HG03196 (cell line): Measurements from ENCODE around the gene PATJ.
"Not testable (repeated sequence)": the region's sequence is repeated elsewhere in the genome, so short reads cannot be mapped to it uniquely, and the experiment has no call there.

ENCODE experiments used
- ATAC-seq: cut with Tn5 transposase; IDR thresholded peaks from one replicate; pipeline ENCODE4 v1.9.1; 2021; ENCODE audit not compliant: unreplicated experiment

Gene PATJ

DNA sequence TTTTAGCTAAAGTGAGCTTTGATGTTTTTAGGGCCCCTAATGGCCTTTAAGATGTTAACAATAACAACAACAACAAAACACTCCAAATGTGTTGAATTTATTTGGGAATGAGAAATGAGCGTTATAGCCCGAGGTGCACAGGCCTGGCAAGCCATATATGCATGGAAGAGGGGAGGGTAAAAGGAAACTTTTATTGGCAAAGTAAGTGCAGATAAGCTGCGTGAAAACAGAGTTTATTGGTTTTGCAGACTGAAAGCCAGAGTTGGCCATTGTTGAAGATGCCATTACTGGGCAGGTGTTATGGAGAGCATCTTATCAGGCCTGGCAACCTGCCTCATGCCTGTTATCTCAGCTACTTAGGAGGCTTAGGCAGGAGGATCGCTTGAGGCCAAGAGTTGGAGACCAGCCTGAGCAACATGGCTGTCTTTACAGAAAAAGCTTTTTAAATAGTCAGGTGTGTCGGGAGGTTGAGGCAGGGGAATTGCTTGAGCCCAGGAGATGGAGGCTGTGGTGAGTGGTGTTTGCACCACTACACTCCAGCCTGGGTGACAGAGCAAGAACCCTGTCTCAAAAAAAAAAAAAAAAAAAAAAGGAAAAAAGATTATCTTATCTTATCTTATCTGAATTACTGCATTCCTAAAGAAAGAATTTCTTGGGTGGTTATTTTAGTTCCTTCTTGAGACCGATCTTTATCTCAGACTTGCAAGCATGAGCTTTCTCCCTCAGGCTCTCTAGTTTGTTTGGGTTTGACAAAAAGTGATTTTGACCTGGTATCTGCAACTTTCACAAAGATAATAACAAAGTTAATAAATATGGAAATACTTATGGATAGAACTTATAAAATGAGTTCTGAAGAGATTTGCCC lies 1.7 kb downstream of the PATJ start:
- ATAC-seq: no peak

DNA sequence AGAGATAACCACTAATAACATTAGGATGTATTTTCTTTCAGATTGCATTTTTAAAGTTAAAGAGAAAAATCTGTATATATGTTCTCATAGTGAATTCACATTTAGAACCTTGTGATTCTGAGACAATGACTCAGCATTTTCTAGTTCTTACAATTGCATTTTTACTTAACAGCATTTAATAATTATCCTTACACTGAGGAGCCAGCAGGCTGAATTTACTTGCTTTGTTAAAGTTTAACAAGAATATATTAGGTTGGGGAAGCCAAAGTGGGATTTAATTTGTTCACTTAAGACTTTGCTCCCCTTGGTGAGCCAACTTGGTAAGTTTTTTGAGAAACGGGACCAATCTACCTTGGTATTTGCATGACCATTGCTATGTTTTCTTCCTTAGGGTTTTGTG lies 4.5 kb downstream of the PATJ start:
- ATAC-seq: no peak

DNA sequence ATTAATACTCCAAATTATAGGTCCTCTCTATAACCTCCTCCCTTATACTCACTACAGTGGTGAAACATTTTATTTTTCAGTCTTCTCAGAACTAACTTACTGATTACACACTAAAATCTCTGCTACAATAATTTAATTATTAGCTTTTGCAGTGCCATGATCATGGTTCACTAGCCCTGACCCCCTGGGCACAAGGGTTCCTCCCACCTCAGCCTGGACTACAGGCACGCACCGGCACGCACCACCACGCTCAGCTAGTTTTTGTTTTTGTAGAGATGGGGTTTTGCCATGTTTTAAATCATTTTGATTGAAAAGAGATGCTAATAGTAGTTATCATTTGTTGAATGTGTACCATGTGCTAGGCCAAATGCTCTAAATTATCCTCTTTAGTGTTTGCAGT lies 6.3 kb downstream of the PATJ start:
- ATAC-seq: no peak

DNA sequence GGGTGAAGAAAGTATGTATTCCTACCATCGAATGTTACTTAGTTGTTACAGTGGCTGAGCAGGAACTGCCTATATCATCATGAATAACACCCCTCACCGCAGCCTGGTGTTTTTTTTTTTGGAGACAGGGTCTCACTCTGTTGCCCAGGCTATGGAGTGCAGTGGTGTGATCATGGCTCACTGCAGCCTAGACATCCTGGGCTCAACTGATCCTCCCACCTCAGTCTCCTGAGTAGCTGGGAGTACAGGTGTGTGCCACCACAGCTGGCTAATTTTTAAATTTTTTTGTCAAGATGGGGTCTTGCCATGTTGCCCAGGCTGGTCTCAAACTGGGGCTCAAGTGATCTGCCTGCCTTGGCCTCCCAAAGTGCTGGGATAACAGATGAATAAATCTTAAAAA lies 7.3 kb downstream of the PATJ start:
- no peak for ATAC-seq

DNA sequence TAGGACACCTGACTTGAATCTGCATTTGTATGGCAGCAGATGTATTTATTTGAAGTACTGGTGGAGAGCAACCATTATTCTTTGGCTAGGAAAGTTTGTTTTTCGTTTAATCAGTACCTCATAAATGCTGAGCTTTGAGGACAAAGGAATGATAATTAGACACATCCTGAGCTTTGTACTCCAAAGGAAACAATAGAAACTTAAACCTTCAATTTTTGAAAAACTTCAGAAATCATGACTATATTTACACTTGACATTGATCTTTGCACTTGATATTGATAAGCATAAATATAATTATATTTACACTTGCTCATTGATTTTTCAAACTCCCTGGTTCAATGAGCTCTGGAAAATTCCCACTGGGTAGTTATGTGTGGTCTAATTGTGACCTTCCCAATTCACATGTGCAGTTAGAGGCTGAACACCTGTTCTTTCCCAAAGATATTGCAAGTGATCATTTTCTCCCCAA lies 10.7 kb downstream of the PATJ start:
- no peak for ATAC-seq

DNA sequence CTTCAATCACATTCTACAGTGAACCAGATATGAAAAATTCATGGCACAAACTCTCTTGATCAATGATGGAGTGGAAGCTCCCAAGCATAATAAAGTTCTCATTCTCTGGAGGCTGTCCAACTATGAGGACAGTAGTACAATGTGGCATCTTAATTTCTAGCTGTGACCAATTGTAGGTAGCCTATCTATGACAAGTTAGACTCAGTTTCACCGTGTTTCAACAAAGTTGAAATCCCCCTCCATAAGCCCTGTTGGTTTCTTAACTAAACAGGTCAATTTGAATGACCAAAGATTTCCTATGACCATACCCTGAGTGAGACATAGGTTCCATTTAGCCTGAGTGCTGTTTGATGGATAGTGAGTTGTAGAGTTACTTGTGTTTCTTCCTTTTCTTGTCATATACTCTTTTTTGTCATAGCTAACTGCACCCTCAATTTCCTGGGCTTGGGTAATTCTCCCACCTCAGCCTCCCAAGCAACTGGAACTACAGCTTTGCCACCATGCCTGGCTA lies 11.8 kb downstream of the PATJ start:
- ATAC-seq: no peak

DNA sequence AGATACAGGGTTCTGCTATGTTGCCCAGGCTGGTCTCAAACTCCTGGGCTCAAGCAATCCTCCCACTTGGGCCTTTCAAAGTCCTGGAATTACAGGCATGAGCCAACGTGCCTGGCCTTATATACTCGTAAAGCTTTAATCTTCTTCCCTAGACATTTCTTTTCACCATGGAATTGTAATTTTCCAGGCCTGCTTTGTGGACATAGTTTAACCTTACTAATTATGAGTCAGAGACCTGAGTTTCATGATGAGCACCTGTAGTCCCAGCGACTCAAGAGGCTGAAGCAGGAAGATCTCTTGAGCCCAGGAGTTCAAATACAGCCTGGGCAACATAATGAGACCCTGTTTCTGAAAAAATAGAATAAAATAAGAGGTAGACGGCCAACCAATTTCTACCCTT lies 12.3 kb downstream of the PATJ start:
- no peak for ATAC-seq

DNA sequence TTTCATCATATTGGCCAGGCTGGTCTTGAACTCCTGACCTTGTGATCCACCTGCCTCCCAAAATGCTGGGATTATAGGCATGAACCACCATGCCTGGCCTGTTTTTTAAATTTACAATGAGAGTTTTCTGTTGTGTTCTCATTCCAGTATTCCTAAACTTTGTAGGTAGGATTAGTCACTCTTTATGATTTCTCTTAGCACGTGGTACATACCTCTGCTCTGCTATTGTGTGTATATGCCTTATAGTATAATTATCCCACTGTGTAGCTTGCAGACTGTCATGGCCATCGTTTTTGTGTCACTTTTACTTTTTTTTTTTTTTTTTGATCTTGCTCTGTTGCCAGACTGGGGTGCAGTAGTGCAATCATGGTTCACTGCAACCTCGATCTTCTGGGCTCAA lies 14.5 kb downstream of the PATJ start:
- no peak for ATAC-seq

DNA sequence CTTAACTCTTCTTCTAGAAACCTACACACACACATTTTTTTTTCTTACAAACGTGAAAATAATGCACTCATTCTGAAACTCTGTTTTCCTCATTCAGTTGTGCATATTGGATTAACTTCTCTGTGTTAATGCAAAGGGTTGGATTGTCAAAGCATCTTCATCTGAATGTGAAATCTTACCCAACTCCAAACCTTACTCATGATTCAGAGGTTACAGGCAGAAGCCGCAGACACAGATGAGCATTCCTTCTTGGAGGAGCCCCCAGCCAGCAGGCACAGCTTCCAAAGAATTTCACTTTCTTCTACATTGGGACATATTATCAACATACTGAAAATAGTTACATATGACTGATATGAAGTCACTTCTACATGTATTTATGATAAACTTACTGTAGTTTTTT lies 15.7 kb downstream of the PATJ start:
- ATAC-seq: no peak

DNA sequence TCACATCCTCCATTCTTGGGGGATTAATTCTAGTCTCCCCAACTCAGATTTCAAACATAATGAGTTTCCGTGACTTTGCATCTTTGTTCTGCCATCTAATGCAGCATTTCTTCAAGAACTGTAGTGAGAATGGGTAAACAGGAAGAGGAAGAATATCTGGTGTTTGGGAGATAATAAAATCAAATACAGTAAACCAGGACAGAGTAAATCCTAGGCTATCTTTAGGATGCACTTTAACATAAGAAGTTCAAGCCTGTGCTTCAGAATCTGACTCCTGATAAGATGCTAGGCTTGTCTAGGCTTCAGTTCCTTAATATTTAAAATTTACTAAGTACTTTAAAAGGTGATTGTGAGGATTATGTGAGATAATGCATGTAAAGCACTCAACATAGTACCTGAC lies 27.9 kb downstream of the PATJ start:
- no peak for ATAC-seq

DNA sequence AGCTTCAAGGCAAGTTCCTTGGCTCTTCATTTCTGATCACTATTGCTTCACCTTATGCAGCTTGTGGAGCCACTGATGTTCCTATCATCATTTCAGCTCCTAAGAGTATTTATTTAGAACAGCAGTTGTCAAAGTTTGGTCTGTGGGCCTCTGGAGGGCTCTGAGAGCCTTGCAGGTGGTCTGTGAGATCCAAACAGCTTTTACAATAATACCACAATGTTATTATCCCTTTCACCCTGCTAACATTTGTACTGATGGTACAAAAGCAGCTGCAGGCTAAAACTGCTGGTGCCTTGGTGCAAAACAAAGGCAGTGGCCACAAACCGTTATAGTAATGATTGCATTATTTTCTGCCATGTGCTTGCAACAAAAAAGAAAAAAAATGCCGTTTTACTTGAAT lies 33.8 kb downstream of the PATJ start:
- no peak for ATAC-seq

DNA sequence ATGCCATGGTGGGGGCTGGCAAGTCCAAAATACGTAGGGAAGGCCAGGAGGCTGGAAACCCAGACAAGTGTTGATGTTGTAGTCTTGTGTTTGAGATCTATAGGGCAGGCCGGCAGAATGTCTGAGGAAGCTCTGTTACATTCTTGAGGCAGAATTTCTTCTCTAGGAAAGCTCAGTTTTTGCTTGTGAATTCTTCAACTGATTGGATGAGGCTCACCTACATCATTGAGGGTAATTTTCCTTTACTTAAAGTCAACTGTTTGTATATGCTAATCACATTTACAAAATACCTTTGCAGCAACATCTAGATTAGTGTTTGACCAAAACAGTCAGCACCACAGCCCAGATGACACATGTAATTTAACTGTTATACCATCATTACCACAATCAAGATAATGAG lies 37.0 kb downstream of the PATJ start:
- no peak for ATAC-seq

DNA sequence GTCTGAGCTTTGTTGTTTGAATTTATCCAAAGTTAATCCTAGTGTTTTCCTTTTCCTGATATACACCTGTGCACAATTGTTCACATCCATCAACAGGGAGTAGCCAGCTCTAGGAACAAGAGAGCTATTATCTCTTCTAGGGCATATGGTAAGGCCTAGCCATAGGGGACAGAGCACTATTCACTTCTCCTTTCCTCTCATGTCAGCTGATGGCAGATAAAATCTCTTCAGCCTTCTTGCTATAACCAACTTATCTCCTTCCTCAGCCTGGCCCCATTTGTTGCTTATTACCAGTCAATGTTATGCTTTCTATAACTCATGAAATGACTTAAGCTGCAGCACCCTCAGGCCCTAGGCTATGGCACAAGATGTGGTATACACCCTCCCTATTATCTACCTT lies 38.9 kb downstream of the PATJ start:
- no peak for ATAC-seq

DNA sequence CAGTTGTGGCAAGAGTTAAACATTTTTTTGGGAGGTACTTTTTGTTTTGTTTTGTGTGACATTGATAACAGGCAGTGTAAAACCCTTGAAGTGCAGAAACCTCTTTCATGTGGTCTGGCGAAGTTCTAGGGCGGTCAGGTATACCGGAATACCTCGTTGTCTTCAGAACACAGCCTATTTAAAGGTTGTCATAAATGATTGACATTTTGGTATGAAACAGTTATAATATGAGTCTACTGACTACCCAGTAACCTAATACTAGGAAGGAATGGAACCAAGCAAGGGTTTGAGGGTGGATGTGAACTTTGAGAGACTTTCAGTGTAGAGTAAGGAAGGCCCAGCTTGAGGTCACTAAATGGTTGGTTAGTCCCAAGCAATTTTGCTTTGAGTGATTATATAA lies 40.5 kb downstream of the PATJ start:
- peak; percentile 90 for ATAC-seq

DNA sequence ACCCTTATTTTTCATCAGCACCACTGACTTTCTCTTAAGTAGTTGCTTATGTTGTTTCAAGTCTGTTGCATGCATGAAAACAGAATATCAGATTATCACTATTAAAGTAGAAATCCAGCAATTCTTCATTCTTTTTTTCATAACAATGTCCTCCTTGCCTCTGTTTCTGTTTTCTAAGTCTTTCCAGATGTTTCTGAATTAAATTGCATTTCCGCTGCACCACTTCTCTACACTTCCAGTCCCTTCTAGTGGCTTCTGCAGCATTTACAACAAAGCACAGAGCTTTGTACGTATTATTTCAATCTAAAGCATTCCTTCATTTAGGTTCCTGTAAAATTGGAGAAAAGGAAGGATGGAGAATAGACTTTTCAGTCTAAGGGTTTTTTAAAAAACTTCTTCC lies 42.4 kb downstream of the PATJ start:
- ATAC-seq: no peak

DNA sequence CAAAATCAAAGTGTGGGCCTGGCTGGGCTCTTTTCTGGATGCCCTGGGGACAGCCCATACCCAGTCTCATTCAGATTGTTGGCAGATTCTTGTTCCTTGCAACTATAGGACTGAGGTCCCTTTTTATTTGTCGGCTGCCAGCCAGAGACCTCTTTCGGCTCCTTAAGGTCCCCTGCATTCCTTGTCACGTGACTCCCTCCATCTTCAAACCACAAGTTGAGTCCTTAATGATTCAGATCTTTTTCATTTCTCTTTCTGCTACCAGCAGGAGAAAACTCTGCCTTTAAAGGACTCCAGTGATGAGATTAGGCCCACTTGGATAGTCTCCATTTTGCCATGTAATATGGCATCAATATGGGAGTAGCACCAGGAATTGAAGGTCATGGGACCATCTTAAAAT lies 48.6 kb downstream of the PATJ start:
- no peak for ATAC-seq

DNA sequence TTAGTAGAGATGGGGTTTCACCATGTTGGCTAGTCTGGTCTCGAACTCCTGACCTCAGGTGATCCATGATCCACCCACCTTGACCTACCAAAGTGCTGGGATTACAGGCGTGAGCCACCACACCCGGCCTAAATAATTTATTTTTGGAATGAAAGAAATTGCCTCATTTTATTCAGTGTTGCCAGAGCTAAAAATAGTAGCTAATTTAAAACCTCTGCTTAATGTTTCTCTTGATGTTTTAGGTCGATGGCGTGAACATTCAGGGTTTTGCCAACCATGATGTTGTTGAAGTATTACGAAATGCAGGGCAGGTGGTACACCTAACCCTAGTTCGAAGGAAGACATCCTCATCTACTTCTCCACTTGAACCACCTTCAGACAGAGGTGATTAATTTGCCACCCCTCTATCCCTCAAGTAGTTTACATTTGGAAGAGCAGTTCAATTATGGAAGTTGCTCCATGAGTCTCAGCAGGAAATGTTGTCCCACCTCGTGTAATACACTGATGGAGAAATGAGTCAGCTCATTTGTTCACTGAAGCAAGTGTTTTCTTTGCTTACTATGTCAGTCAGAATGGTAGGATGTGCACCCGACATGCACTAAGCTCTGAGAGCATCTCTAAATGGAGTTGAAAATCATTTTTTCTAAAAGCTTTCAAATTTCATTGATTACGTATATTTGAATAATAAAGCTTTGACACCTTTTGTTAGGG lies 54.9 kb downstream of the PATJ start:
- no peak for ATAC-seq

DNA sequence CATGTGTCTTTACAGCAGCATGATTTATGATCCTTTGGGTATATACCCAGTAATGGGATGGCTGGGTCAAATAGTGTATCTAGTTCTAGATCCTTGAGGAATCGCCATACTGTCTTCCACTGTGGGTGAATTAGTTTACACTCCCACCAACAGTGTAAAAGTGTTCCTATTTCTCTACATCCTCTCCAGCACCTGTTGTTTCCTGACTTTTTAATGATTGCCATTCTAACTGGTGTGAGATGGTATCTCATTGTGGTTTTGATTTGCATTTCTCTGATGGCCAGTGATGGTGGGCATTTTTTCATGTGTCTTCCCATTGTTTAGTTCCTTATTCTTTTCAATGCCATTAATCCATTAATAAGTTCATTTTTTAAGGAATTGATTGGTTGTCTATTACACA lies 58.8 kb downstream of the PATJ start:
- ATAC-seq: not testable (repeated sequence)

DNA sequence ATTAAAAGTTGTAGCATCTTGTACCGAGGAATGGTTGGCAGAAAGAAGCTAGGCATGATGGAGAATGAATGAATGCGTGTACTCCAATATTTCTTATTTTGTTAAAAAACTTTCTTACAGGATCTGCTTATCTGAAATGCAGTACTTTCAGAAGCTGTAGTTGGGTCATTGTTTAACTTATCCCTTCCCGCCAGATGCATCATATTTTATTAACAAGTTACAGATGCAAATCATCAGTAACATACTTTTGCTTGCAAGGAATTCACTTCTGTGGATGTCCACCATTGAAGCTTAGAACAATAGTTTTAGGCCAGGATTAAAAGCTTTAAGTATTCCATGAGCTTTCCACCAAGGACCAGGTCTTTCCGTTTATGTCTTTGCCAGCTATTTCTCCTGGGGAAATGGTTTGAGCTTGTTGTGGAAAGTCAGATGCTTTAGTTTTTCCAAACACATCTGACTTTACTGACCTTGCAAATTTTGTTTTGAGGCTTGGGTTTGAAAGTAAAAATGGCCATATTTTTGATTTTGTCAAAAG lies 65.4 kb downstream of the PATJ start:
- ATAC-seq: no peak

DNA sequence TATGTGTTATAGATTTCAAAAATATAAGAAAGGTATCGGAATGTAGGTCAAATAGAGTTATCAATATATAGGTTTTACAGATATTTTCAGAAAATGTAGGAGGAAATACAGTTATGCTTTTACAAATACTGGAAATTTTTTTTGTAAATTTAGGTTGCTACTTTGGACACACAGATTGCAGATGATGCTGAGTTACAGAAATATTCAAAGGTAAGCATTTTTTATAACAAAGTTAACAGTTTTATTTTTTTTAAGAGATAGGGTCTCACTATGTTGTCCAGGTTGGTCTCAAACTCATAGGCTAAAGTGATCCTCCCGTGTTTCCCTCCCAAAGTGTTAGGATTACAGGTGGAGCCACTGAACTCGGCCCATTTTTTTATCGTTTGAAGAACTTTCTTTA lies 66.0 kb downstream of the PATJ start:
- no peak for ATAC-seq

DNA sequence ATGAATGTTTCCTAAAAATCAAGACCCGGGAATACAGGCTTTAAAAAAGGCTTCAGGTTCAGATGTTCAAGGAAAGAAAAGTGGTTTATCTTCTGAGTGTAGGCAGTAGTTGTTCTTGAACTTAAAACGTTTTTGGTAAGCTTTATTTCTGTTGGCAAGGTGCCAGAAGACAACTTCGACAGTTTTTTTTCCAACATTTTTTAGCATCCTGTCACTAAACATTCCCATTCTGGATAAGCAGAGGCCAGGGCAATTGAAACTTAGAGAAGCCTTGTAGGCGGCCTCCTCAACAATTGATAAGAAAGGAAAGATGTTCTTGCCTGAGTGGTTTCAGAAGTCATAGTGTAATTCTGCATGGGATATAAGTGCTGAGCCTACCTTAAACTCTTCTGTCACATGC lies 66.7 kb downstream of the PATJ start:
- ATAC-seq: no peak

DNA sequence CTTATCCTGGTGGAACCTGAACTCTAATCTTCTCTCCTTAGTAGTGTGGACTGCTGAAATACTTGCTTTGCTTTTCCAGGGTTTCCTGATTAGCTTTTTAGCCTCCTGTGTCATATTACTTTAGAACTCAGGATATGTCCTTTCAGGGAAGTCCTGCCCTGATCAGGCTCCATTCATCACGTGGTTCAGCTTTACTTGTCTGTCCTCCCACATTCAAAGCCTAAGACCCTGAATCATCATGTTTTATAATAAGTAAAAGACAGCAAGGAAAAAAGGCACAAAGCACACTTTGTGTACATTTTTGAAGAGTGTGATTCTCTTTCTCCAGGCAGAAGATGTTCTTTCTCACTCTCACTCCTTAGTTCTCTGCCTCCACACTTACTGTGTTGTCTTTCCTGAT lies 70.6 kb downstream of the PATJ start:
- no peak for ATAC-seq
